ENCODE measurements around the gene DLGAP1.

DNA sequence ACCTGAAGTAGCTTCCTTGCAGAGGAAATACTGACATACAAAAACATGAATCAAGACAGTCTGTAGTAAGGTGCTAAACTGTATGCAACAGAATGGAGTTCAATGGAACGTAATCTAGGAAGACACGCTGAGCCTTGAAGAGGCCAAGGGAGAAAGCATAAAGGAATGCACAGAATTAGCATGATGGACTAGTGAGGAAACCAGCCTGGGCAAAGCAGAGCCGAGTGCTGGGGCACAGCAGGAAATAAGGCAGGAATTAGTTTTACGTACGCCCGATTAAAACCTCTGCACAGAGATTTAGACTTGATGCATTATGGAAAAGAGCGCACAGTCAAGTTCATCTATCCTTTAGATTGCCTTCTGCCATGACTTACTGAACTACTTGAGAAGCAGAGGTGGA, 200.3 kb downstream of the DLGAP1 start:
- TF ChIP-seq CTCF (IDR thresholded peaks at IDR 0.05) (no peak), POLR2A (IDR thresholded peaks at IDR 0.05) (no peak)
